ENCODE data around the gene DCDC2B. TPM values are rescaled to one million over a fixed set of nuclear protein-coding genes. Genes with fewer than 3 reads are reported as not detected.

DCDC2B gene
- total and polyA plus RNA-seq, 10 of the 15 experiments (the other 5 are each of a cell fraction or from before 2014, with no cell fraction given) = 0.12 to 0.21 (median 0.15) TPM; not detected in 7

DNA sequence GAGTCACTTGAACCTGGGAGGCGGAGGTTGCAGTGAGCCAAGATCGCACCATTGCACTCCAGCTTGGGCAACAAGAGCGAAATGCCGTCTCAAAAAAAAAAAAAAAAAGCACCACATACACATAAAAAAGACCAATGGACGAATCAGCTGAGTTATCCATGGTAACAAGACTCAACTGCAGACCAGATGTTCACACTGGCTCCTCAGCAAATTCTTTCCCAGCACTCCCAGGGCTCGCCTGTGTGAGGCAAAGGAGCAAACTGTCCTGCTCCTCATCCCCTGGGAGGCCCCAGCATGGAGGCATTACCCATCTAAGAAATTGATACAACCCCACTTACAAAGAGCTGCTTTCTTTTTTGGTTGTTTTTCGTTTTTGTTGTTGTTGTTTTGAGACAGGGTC lies 10.1 kb downstream of the DCDC2B start (continued):
- TF ChIP-seq ATF2 (IDR thresholded peaks at IDR 0.05; ENCODE audit: low read length) = no peak
- TF ChIP-seq ASH2L (IDR thresholded peaks at IDR 0.05; ENCODE audit: borderline replicate concordance, low read depth) = no peak
- no peak for TF ChIP-seq ZBTB40 (IDR thresholded peaks at IDR 0.05; ENCODE audit: borderline replicate concordance)
- no peak for TF ChIP-seq FOXK2 (IDR thresholded peaks at IDR 0.05)
- no peak for TF ChIP-seq RCOR1 (conservative IDR thresholded peaks at IDR 0.05; ENCODE audit: low read depth, low read length)
- TF ChIP-seq HDAC2 (IDR thresholded peaks at IDR 0.05) = no peak
- TF ChIP-seq RFX5 (IDR thresholded peaks at IDR 0.05; ENCODE audit: low read depth, low read length) = no peak
- no peak for TF ChIP-seq IKZF2 (IDR thresholded peaks at IDR 0.05)
- TF ChIP-seq BHLHE40 (IDR thresholded peaks at IDR 0.05; ENCODE audit: borderline replicate concordance in 1 of 2, low read depth in 2 of 2, low read length in 1 of 2) = no peak
- TF ChIP-seq E2F8 (IDR thresholded peaks at IDR 0.05; ENCODE audit: low read depth, partially characterized antibody) = no peak
- TF ChIP-seq MXI1 (IDR thresholded peaks at IDR 0.05; ENCODE audit: low read depth, low read length) = no peak
- TF ChIP-seq ETV6 (conservative IDR thresholded peaks at IDR 0.05 in 1 of 2, IDR thresholded peaks at IDR 0.05 in 1 of 2; ENCODE audit: borderline replicate concordance in 1 of 2, low read depth in 1 of 2) = no peak

All from GM12878 (cell line).